HepG2 (cell line): ENCODE results near the gene SPAAR. TPM values are rescaled to one million over a fixed set of nuclear protein-coding genes. Genes with fewer than 3 reads are reported as not detected.

Experiments
- ATAC-seq: fragments of 200-7000 bp; cut with Tn5 transposase; 3 replicates; pipeline ENCODE4 v1.9.1; 2020; ENCODE audit warnings: mild to moderate bottlenecking, moderate library complexity
- BruUV-seq: library from RNA; stranded (reverse); fragments of 400-500 nt; replicated peaks from 2 replicates; lab custom pipeline; 2021; lab: Mats Ljungman, UMichigan
- CTCF ChIA-PET: fragments of 300-600 bp; formaldehyde crosslinking; extraction: SDS; loops from one replicate; lab custom pipeline; 2021; ENCODE audit warnings: low total read pairs, inconsistent platforms, low intra/inter-chr PET ratio; lab: Yijun Ruan, JAX
- POLR2A ChIA-PET: fragments of 350-600 bp; sonication (Branson Sonifier 250); formaldehyde crosslinking; loops from one replicate; lab custom pipeline; 2020; ENCODE audit warnings: antibody characterized with exemption, inconsistent platforms; lab: Yijun Ruan, JAX
- DNase-seq: peaks from one replicate; pipeline ENCODE4 v3.0.0-alpha.2; 2015; ENCODE audit warnings: low spot score
- FAIRE-seq: peaks from 3 replicates; lab custom pipeline; 2011; peaks lifted over from hg19 to GRCh38; lab: Jason Lieb, UNC
- H2AFZ ChIP-seq: one replicate; pipeline ENCODE4 v1.6.1; 2011; ENCODE audit warnings: low read length, inconsistent platforms
- H3K27ac ChIP-seq: fragments of 300-600 bp; 3 replicates; pipeline ENCODE4 v1.8.0; 2011; ENCODE audit warnings: mixed run types, mild to moderate bottlenecking, mixed read lengths, low read length, inconsistent platforms; ENCODE audit not compliant: insufficient read depth; ENCODE audit errors: extremely low read length
- H3K27me3 ChIP-seq, 2 experiments: fragments of 200-600 bp in 1 of 2; 2 replicates in 1 of 2; 3 replicates in 1 of 2; pipeline versions ENCODE4 v1.6.0 to v1.8.0; 2011; ENCODE audit warnings: low read length in 2 of 2, mild to moderate bottlenecking in 2 of 2, moderate library complexity in 2 of 2, inconsistent platforms in 1 of 2; ENCODE audit not compliant: insufficient read depth in 2 of 2, control insufficient read depth in 1 of 2
- H3K36me3 ChIP-seq, 2 experiments: fragments of 200-600 bp in 1 of 2; replicated peaks in 1 of 2; 2 replicates in 1 of 2; 3 replicates in 1 of 2; pipeline versions ENCODE4 v1.5.1 to v1.8.0; 2011; ENCODE audit warnings: low read length in 2 of 2, inconsistent platforms in 1 of 2; ENCODE audit not compliant: insufficient read depth in 2 of 2, control insufficient read depth in 1 of 2
- H3K4me1 ChIP-seq: 2 replicates; pipeline ENCODE4 v1.5.1; 2012; ENCODE audit warnings: low read length, inconsistent platforms; ENCODE audit not compliant: insufficient read depth
- H3K4me2 ChIP-seq: 2 replicates; pipeline ENCODE4 v1.6.0; 2011; ENCODE audit warnings: low read depth, low read length, inconsistent platforms
- H3K4me3 ChIP-seq, 3 experiments: fragments of 200-600 bp in 1 of 3; sonication (generic), shearing (Covaris generic) in 1 of 3; replicated peaks in 1 of 3; 2 replicates each; pipeline ENCODE4 v1.5.1; 2011 to 2016; ENCODE audit warnings: low read length in 3 of 3, inconsistent platforms in 2 of 3, low read depth in 2 of 3, mild to moderate bottlenecking in 2 of 3, control low read depth in 1 of 3, mixed read lengths in 1 of 3; ENCODE audit not compliant: insufficient read depth in 1 of 3
- H3K79me2 ChIP-seq: one replicate; pipeline ENCODE4 v1.6.1; 2011; ENCODE audit warnings: low read length, inconsistent platforms; ENCODE audit not compliant: insufficient read depth
- H3K9ac ChIP-seq: 2 replicates; pipeline ENCODE4 v1.6.0; 2011; ENCODE audit warnings: mild to moderate bottlenecking, low read depth, low read length, inconsistent platforms; ENCODE audit not compliant: insufficient read depth
- H3K9me3 ChIP-seq: 2 replicates; pipeline ENCODE4 v1.5.1; 2012; ENCODE audit warnings: mild to moderate bottlenecking, low read length
- H4K20me1 ChIP-seq: 2 replicates; pipeline ENCODE4 v1.6.0; 2011; ENCODE audit warnings: inconsistent platforms, mild to moderate bottlenecking, low read length, moderate library complexity; ENCODE audit not compliant: insufficient read depth
- ATRX ChIP-seq: sonication (generic); formaldehyde crosslinking; IDR thresholded peaks from 2 replicates; pipeline ENCODE4 v1.4.0; 2020; ENCODE audit warnings: missing genetic modification reagents, borderline replicate concordance
- IRF9 ChIP-seq: sonication (generic); formaldehyde crosslinking; IDR thresholded peaks from 2 replicates; pipeline ENCODE4 v1.8.0; 2022; ENCODE audit warnings: missing genetic modification reagents, mild to moderate bottlenecking, borderline replicate concordance
- MXD1 ChIP-seq: sonication (generic); formaldehyde crosslinking; IDR thresholded peaks from 2 replicates; pipeline ENCODE4 v1.4.0; 2020; ENCODE audit warnings: mild to moderate bottlenecking, missing genetic modification reagents
- RNF2 ChIP-seq: fragments of 450-650 bp; conservative IDR thresholded peaks from 2 replicates; pipeline ENCODE4 v1.6.1; 2016; ENCODE audit warnings: low read depth
- SP2 ChIP-seq: sonication (generic); formaldehyde crosslinking; IDR thresholded peaks from 2 replicates; pipeline ENCODE4 v1.5.1; 2020; ENCODE audit warnings: mild to moderate bottlenecking, missing genetic modification reagents
- SYNCRIP ChIP-seq: fragments of 200-400 bp; formaldehyde crosslinking; IDR thresholded peaks from 2 replicates; pipeline ENCODE4 v1.6.1; 2018; ENCODE audit warnings: mild to moderate bottlenecking, low read depth, low read length; ENCODE audit not compliant: insufficient read depth
- ZNF326 ChIP-seq: sonication (generic); formaldehyde crosslinking; IDR thresholded peaks from 2 replicates; pipeline ENCODE4 v1.4.0; 2020; ENCODE audit warnings: missing genetic modification reagents, borderline replicate concordance
- ZNF382 ChIP-seq: sonication (generic); formaldehyde crosslinking; IDR thresholded peaks from 2 replicates; pipeline ENCODE4 v1.5.0; 2020; ENCODE audit warnings: missing genetic modification reagents, mild to moderate bottlenecking, borderline replicate concordance
- ZNF629 ChIP-seq: sonication (generic); formaldehyde crosslinking; conservative IDR thresholded peaks from 2 replicates; pipeline ENCODE4 v1.5.0; 2020; ENCODE audit warnings: missing genetic modification reagents
- ZNF660 ChIP-seq: sonication (generic); formaldehyde crosslinking; IDR thresholded peaks from 2 replicates; pipeline ENCODE4 v1.5.1; 2020; ENCODE audit warnings: mild to moderate bottlenecking, low read depth, missing genetic modification reagents, borderline replicate concordance
- WGBS: methylation state at CpG from one replicate; pipeline ENCODE4 v1.1.6; 2017; ENCODE audit warnings: low lambda C conversion rate; 5-methylcytosine and 5-hydroxymethylcytosine counted together
- in situ Hi-C: cut with HindIII; loops from 2 replicates; pipeline ENCODE4 v1.10.0; 2017; ENCODE audit warnings: low pct_unique_long_range_greater_than_20kb; ENCODE audit not compliant: extremely low pct_ligation_motif_present
- intact Hi-C: fragments of 100-400 bp; cut with micrococcal nuclease; formaldehyde crosslinking; loops from one replicate; pipeline ENCODE4 v1.10.0; 2022; ENCODE audit not compliant: unreplicated experiment
- polyA plus RNA-seq, 8 experiments: library from polyadenylated mRNA; depleted of rRNA in 3 of 8; stranded (reverse) in 7 of 8; unstranded in 1 of 8; fragments of >200 nt; fragmentation: Illumina TruSeq in 4 of 8; extraction: Trizol in 4 of 8; gene quantifications; 2 replicates each; pipeline versions ENCODE4 v1.2.1 to v1.2.3, GENCODE V29; 2011 to 2016; ENCODE audit warnings: low read depth in 4 of 8, missing spikeins in 1 of 8, mixed read lengths in 1 of 8; ENCODE audit not compliant: insufficient read depth in 1 of 8
- total RNA-seq, 5 experiments: library from RNA; depleted of rRNA; stranded (reverse); fragments of >200 nt; fragmentation: Illumina TruSeq; extraction: Trizol; gene quantifications; 2 replicates each; pipeline ENCODE4 v1.2.3, GENCODE V29; 2016; ENCODE audit warnings: low read depth in 1 of 5
- TF ChIP-seq, protein P1 (sequence below): sonication (generic); formaldehyde crosslinking; IDR thresholded peaks from 2 replicates; pipeline ENCODE4 v1.5.0; 2020; ENCODE audit warnings: missing genetic modification reagents, mild to moderate bottlenecking, borderline replicate concordance
- TF ChIP-seq, protein P2 (sequence below): sonication (generic); formaldehyde crosslinking; IDR thresholded peaks from 2 replicates; pipeline ENCODE4 v1.4.0; 2020; ENCODE audit warnings: mild to moderate bottlenecking, missing genetic modification reagents

Gene SPAAR
- total and polyA plus RNA-seq, 2 of the 13 experiments (the other 11 are each of a cell fraction or from before 2014, with no cell fraction given) = 0.07 TPM; not detected in 1

- no peak for DNase-seq
- H4K20me1 ChIP-seq = no peaks in the 10 kb centered on the region
- no TSS peak for BruUV-seq
- H3K9ac ChIP-seq = no peak overlapping the region
- 65% methylated on average over 3 of the region's 3 CpGs for WGBS
- peak overlapping the region; percentile 46 for H3K27ac ChIP-seq
- no peaks in the 10 kb centered on the region for H3K36me3 ChIP-seq
- ATAC-seq = no peak
- H3K27me3 ChIP-seq = no peaks in the 10 kb centered on the region
- no peak overlapping the region for H3K4me3 ChIP-seq
- peak overlapping the region; percentile 67; the same call in 1 of the 2 replicates for H3K4me2 ChIP-seq
- intact Hi-C loops = no loop called here
- no peaks in the 10 kb centered on the region for H3K79me2 ChIP-seq
- POLR2A ChIA-PET = interaction anchor here (1.1 kb wide), 2 partner anchors 12 to 118 kb away, joined by 3 read pairs; no protein-coding TSS in a partner anchor
- no peaks in the 10 kb centered on the region for H3K9me3 ChIP-seq
- in situ Hi-C loops = no loop called here
- H2AFZ ChIP-seq = no peak overlapping the region
- FAIRE-seq = no peak
- peaks cover 53% of the 10 kb centered on the region for H3K4me1 ChIP-seq
- CTCF ChIA-PET = no interaction called here
- TF ChIP-seq ZNF382 (CRISPR knock-in tag) (no peak), IRF9 (CRISPR knock-in tag) (no peak), ZNF629 (CRISPR knock-in tag) (no peak), RNF2 (no peak), SYNCRIP (no peak), ZNF326 (CRISPR knock-in tag) (no peak), ZNF660 (no peak), ATRX (CRISPR knock-in tag) (no peak), MXD1 (CRISPR knock-in tag) (no peak), SP2 (CRISPR knock-in tag) (no peak)
- TF ChIP-seq, protein P1, sequence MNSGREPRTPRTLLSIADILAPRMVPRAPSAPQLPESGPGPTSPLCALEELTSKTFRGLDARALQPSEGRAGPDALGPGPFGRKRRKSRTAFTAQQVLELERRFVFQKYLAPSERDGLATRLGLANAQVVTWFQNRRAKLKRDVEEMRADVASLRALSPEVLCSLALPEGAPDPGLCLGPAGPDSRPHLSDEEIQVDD = no peak
- TF ChIP-seq, protein P2, sequence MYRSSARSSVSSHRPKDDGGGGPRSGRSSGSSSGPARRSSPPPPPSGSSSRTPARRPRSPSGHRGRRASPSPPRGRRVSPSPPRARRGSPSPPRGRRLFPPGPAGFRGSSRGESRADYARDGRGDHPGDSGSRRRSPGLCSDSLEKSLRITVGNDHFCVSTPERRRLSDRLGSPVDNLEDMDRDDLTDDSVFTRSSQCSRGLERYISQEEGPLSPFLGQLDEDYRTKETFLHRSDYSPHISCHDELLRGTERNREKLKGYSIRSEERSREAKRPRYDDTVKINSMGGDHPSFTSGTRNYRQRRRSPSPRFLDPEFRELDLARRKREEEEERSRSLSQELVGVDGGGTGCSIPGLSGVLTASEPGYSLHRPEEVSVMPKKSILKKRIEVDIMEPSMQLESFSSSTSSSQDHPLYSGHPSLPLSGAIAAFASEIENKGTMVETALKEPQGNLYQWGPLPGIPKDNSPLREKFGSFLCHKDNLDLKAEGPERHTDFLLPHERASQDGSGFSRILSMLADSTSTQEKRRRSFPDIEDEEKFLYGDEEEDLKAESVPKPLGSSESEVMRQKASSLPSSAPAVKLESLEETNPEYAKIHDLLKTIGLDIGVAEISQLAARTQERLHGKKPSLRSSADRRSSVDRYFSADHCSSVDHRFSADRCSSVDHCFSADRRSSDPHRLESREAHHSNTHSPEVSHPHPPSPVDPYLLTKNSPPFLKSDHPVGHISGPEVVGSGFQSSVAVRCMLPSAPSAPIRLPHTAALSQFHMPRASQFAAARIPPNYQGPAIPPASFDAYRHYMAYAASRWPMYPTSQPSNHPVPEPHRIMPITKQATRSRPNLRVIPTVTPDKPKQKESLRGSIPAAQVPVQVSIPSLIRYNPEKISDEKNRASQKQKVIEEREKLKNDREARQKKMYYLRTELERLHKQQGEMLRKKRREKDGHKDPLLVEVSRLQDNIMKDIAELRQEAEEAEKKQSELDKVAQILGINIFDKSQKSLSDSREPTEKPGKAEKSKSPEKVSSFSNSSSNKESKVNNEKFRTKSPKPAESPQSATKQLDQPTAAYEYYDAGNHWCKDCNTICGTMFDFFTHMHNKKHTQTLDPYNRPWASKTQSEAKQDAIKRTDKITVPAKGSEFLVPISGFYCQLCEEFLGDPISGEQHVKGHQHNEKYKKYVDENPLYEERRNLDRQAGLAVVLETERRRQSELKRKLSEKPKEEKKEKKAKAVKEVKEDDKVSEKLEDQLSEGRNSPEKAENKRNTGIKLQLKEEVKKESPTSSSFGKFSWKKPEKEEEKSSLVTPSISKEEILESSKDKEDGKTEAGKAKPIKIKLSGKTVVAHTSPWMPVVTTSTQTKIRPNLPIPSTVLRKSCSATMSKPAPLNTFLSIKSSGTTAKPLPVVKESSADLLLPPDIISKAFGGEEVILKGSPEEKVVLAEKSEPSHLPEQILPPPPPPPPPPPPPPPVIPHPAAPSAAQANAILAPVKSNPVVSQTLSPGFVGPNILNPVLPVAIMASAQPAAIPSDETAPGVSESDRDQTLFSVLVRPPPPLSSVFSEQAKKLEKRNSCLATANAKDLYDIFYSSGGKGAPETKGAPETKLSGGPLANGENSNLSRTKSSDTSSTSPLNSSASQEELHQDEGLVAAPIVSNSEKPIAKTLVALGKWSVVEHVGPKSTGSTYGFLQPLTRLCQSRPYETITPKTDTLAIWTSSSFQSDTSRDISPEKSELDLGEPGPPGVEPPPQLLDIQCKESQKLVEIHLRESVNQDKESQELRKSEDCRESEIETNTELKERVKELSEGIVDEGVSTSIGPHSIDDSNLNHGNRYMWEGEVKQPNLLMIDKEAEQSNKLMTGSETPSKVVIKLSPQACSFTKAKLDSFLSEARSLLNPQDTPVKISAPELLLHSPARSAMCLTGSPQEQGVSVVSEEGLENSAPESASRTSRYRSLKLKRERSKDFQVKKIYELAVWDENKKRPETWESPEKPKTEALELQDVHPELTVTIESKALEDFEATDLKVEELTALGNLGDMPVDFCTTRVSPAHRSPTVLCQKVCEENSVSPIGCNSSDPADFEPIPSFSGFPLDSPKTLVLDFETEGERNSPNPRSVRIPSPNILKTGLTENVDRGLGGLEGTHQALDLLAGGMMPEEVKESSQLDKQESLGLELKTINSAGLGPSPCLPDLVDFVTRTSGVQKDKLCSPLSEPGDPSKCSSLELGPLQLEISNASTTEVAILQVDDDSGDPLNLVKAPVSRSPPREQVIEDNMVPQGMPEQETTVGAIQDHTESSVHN = no peak
These were observed 10.1 kb downstream of the SPAAR start for GRCh38 chr9:35919212-35920008.
